NCI-H82 (cell line): Measurements from ENCODE around the gene C2CD2.

Experiments used
- DNase-seq: peaks from one replicate; lab custom pipeline; 2025; lab: John Stamatoyannopoulos, UW

Gene C2CD2

GRCh38 chr21:41845310-41846032 is 108.3 kb downstream of the C2CD2 start:
- DNase-seq = no peak

GRCh38 chr21:41843584-41843983 is 110.2 kb downstream of the C2CD2 start:
- DNase-seq = no peak

- no peak for DNase-seq
Measured at GRCh38 chr21:41840880-41841279, 112.9 kb downstream of the C2CD2 start.

- no peak for DNase-seq
Measured at GRCh38 chr21:41839387-41840000, 114.3 kb downstream of the C2CD2 start.

- DNase-seq = no peak
Measured at GRCh38 chr21:41837756-41838297, 116.0 kb downstream of the C2CD2 start.

- no peak for DNase-seq
Measured at GRCh38 chr21:41836166-41837015, 117.4 kb downstream of the C2CD2 start.

- DNase-seq = no peak
Measured at GRCh38 chr21:41835711-41836154, 118.1 kb downstream of the C2CD2 start.
